Retinal pigment epithelial cell (primary cell): Measurements from ENCODE around the gene DNAAF9.
"Not testable (repeated sequence)": the region's sequence is repeated elsewhere in the genome, so short reads cannot be mapped to it uniquely, and the experiment has no call there.

ENCODE experiments used
- DNase-seq: peaks from one replicate; pipeline ENCODE4 v3.0.0-alpha.2; 2010; ENCODE audit warnings: low read depth
- H3K4me3 ChIP-seq: 2 replicates; pipeline ENCODE4 v1.5.1; 2011; ENCODE audit warnings: mild to moderate bottlenecking, low read length, control low read depth, moderate library complexity
- CTCF ChIP-seq: conservative IDR thresholded peaks from 2 replicates; pipeline ENCODE4 v1.5.1; 2011; ENCODE audit warnings: low read depth, low read length, control low read depth, inconsistent platforms

Gene DNAAF9

GRCh38 chr20:3446779-3447178 is 39.3 kb upstream of the DNAAF9 start:
- H3K4me3 ChIP-seq = no peak overlapping the region

GRCh38 chr20:3436864-3437574 is 29.6 kb upstream of the DNAAF9 start:
- no peak for DNase-seq
- no peak for TF ChIP-seq CTCF
- no peak overlapping the region for H3K4me3 ChIP-seq

More at GRCh38 chr20:3446779-3447178, 39.3 kb upstream of the DNAAF9 start:
- no peak for TF ChIP-seq CTCF
- DNase-seq = no peak

GRCh38 chr20:3434232-3434631 is 26.8 kb upstream of the DNAAF9 start:
- no peak overlapping the region for H3K4me3 ChIP-seq
- no peak for DNase-seq
- TF ChIP-seq CTCF = no peak

GRCh38 chr20:3433744-3434143 is 26.3 kb upstream of the DNAAF9 start:
- no peak overlapping the region for H3K4me3 ChIP-seq
- no peak for DNase-seq
- TF ChIP-seq CTCF = no peak

GRCh38 chr20:3432844-3433243 is 25.4 kb upstream of the DNAAF9 start:
- DNase-seq = no peak
- H3K4me3 ChIP-seq = no peak overlapping the region
- no peak for TF ChIP-seq CTCF

- no peak overlapping the region for H3K4me3 ChIP-seq
- TF ChIP-seq CTCF = no peak
- no peak for DNase-seq
Measured at GRCh38 chr20:3431109-3431508, 23.6 kb upstream of the DNAAF9 start.

- no peak for DNase-seq
Measured at GRCh38 chr20:3430376-3431069, 23.1 kb upstream of the DNAAF9 start.

GRCh38 chr20:3426766-3427165 is 19.3 kb upstream of the DNAAF9 start:
- not testable (repeated sequence) for DNase-seq, H3K4me3 ChIP-seq

More at GRCh38 chr20:3430376-3431069, 23.1 kb upstream of the DNAAF9 start:
- no peak for TF ChIP-seq CTCF
- no peak overlapping the region for H3K4me3 ChIP-seq
